ENCODE data around the gene WARS2. TPM values are rescaled to one million over a fixed set of nuclear protein-coding genes. Genes with fewer than 3 reads are reported as not detected.

WARS2 gene
- total RNA-seq, 2 donors from 2014 or later: 9.9 to 11.8 TPM

DNA sequence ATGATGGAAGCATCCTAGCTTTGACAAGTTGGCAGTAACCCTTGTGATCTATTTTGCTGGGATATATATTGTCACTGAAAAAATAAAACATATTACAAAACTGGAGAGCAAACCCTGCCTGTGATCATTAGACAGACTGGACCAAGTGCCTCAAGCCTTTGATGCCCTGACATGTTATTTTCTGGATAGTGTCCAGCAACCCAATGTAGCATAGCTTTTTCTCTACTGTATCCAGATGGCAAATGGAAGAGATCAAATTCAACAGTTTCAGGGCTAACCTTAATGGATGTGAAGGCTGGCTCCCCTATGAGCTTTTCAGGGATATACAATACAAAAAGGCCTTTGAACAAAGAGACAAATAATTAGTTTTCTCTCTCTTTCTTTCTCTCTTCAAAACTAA lies 25.1 kb downstream of the WARS2 start:
- Histone ChIP-seq H3K9ac (ENCODE audit: extremely low read depth, low read length, poor library complexity, severe bottlenecking) (no peak overlapping the region), H3K9me3 (ENCODE audit: control insufficient read depth, low read length) (no peaks in the 10 kb centered on the region), H3K36me3 (ENCODE audit: control insufficient read depth, insufficient read depth, low read length) (no peaks in the 10 kb centered on the region), H3K27ac (ENCODE audit: low read depth, low read length) (no peak overlapping the region), H3K4me1 (ENCODE audit: control insufficient read depth, insufficient read depth, low read length) (peaks cover 3% of the 10 kb centered on the region), H3K27me3 (ENCODE audit: control insufficient read depth, insufficient read depth, low read length, poor library complexity, severe bottlenecking) (no peaks in the 10 kb centered on the region), H3K4me3 (ENCODE audit: low read length) (no peak overlapping the region)
- no peak for DNase-seq
- no peak for TF ChIP-seq CTCF (conservative IDR thresholded peaks at IDR 0.05)
- H3K4me3 Mint-ChIP-seq: no peak overlapping the region
- H3K9me3 Mint-ChIP-seq: no peaks in the 10 kb centered on the region
- H3K36me3 Mint-ChIP-seq (ENCODE audit: low read depth): peaks cover under 1% of the 10 kb centered on the region
- no peaks in the 10 kb centered on the region for H3K27me3 Mint-ChIP-seq (ENCODE audit: insufficient read depth)
- H3K27ac Mint-ChIP-seq: no peak overlapping the region
- peaks cover 15% of the 10 kb centered on the region for H3K4me1 Mint-ChIP-seq

- Mint-ChIP-seq H3K36me3 (ENCODE audit: low read depth) (no peaks in the 10 kb centered on the region), H3K4me1 (peaks cover 15% of the 10 kb centered on the region), H3K9me3 (no peaks in the 10 kb centered on the region), H3K4me3 (no peak overlapping the region), H3K27ac (no peak overlapping the region), H3K27me3 (ENCODE audit: insufficient read depth) (no peaks in the 10 kb centered on the region)
- H3K27ac ChIP-seq (ENCODE audit: low read depth, low read length): no peak overlapping the region
- no peaks in the 10 kb centered on the region for H3K36me3 ChIP-seq (ENCODE audit: control insufficient read depth, insufficient read depth, low read length)
- peaks cover 3% of the 10 kb centered on the region for H3K4me1 ChIP-seq (ENCODE audit: control insufficient read depth, insufficient read depth, low read length)
- TF ChIP-seq CTCF (conservative IDR thresholded peaks at IDR 0.05): no peak
- no peak for DNase-seq
- H3K4me3 ChIP-seq (ENCODE audit: low read length): no peak overlapping the region
- H3K9ac ChIP-seq (ENCODE audit: extremely low read depth, low read length, poor library complexity, severe bottlenecking): no peak overlapping the region
- no peaks in the 10 kb centered on the region for H3K27me3 ChIP-seq (ENCODE audit: control insufficient read depth, insufficient read depth, low read length, poor library complexity, severe bottlenecking)
- WGBS, 2 experiments (ENCODE audit: insufficient coverage in 1 of 2, insufficient read length in 1 of 2): 95% methylated on average over 1 of the region's 1 CpG; no CpG with 5 or more reads in 1 of the 2 experiments
- H3K9me3 ChIP-seq (ENCODE audit: control insufficient read depth, low read length): no peaks in the 10 kb centered on the region
Observed at GRCh38 chr1:119114786-119115185, 25.7 kb downstream of the WARS2 start.

GRCh38 chr1:119112791-119113190 lies 27.7 kb downstream of the WARS2 start:
- H3K9me3 Mint-ChIP-seq: no peaks in the 10 kb centered on the region
- 95 to 100% methylated on average over 1 of the region's 1 CpG for WGBS, 2 experiments (ENCODE audit: insufficient coverage in 1 of 2, insufficient read length in 1 of 2)
- H3K27ac ChIP-seq (ENCODE audit: low read depth, low read length): no peak overlapping the region
- peaks cover 15% of the 10 kb centered on the region for H3K4me1 Mint-ChIP-seq
- H3K4me3 Mint-ChIP-seq: no peak overlapping the region
- no peak overlapping the region for H3K27ac Mint-ChIP-seq
- no peak overlapping the region for H3K9ac ChIP-seq (ENCODE audit: extremely low read depth, low read length, poor library complexity, severe bottlenecking)
- DNase-seq: no peak
- H3K9me3 ChIP-seq (ENCODE audit: control insufficient read depth, low read length): no peaks in the 10 kb centered on the region
- no peaks in the 10 kb centered on the region for H3K27me3 Mint-ChIP-seq (ENCODE audit: insufficient read depth)
- no peaks in the 10 kb centered on the region for H3K27me3 ChIP-seq (ENCODE audit: control insufficient read depth, insufficient read depth, low read length, poor library complexity, severe bottlenecking)
- no peak overlapping the region for H3K4me3 ChIP-seq (ENCODE audit: low read length)
- H3K36me3 Mint-ChIP-seq (ENCODE audit: low read depth): no peaks in the 10 kb centered on the region
- TF ChIP-seq CTCF (conservative IDR thresholded peaks at IDR 0.05): no peak
- peaks cover 3% of the 10 kb centered on the region for H3K4me1 ChIP-seq (ENCODE audit: control insufficient read depth, insufficient read depth, low read length)
- no peaks in the 10 kb centered on the region for H3K36me3 ChIP-seq (ENCODE audit: control insufficient read depth, insufficient read depth, low read length)
